ENCODE measurements around the gene HS6ST2.

GRCh38 chrX:132743086-132743485 lies 215.3 kb downstream of the HS6ST2 start:
- TF ChIP-seq, protein P1, sequence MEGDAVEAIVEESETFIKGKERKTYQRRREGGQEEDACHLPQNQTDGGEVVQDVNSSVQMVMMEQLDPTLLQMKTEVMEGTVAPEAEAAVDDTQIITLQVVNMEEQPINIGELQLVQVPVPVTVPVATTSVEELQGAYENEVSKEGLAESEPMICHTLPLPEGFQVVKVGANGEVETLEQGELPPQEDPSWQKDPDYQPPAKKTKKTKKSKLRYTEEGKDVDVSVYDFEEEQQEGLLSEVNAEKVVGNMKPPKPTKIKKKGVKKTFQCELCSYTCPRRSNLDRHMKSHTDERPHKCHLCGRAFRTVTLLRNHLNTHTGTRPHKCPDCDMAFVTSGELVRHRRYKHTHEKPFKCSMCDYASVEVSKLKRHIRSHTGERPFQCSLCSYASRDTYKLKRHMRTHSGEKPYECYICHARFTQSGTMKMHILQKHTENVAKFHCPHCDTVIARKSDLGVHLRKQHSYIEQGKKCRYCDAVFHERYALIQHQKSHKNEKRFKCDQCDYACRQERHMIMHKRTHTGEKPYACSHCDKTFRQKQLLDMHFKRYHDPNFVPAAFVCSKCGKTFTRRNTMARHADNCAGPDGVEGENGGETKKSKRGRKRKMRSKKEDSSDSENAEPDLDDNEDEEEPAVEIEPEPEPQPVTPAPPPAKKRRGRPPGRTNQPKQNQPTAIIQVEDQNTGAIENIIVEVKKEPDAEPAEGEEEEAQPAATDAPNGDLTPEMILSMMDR (IDR thresholded peaks at IDR 0.05; ENCODE audit: borderline replicate concordance, extremely low read depth, low read length, poor library complexity, severe bottlenecking): no peak
- TF ChIP-seq EZH2 (IDR thresholded peaks at IDR 0.05; ENCODE audit: borderline replicate concordance, low read depth, low read length, severe bottlenecking): no peak
